Aorta (tissue), 5 donors: Measurements from ENCODE around the gene JPT1. TPM values are rescaled to one million over a fixed set of nuclear protein-coding genes. Genes with fewer than 3 reads are reported as not detected.

Source experiments
- ATAC-seq: fragments of 200-7000 bp; cut with Tn5 transposase; one replicate; pipeline ENCODE4 v1.9.1; 2022; ENCODE audit warnings: moderate library complexity; ENCODE audit not compliant: low FRiP score
- DNase-seq, 2 donors: peaks; one replicate each; pipeline ENCODE4 v3.0.0-alpha.2; 2020
- H3K27ac ChIP-seq, 2 donors: one replicate each; pipeline ENCODE4 v1.5.1; 2013; ENCODE audit warnings: low read length in 2 of 2, mild to moderate bottlenecking in 2 of 2, moderate library complexity in 2 of 2, control low read depth in 1 of 2, inconsistent platforms in 1 of 2, low read depth in 1 of 2
- H3K27me3 ChIP-seq, 2 donors: one replicate each; pipeline ENCODE4 v1.6.1; 2013; ENCODE audit warnings: control low read depth in 1 of 2, low read length in 1 of 2, mild to moderate bottlenecking in 1 of 2, moderate library complexity in 1 of 2; ENCODE audit not compliant: insufficient read depth in 2 of 2, control insufficient read depth in 1 of 2
- H3K36me3 ChIP-seq, 2 donors: one replicate each; pipeline ENCODE4 v1.6.1; 2013; ENCODE audit warnings: control low read depth in 1 of 2, low read length in 1 of 2, mild to moderate bottlenecking in 1 of 2; ENCODE audit not compliant: insufficient read depth in 2 of 2, control insufficient read depth in 1 of 2
- H3K4me1 ChIP-seq, 2 donors: one replicate each; pipeline ENCODE4 v1.6.1; 2013; ENCODE audit warnings: low read length in 2 of 2, control low read depth in 1 of 2, mild to moderate bottlenecking in 1 of 2, moderate library complexity in 1 of 2; ENCODE audit not compliant: insufficient read depth in 2 of 2, control insufficient read depth in 1 of 2
- H3K4me3 ChIP-seq, 2 donors: one replicate each; pipeline ENCODE4 v1.5.1; 2013; ENCODE audit warnings: low read length in 2 of 2, control low read depth in 1 of 2, mild to moderate bottlenecking in 1 of 2
- H3K9me3 ChIP-seq: one replicate; pipeline ENCODE4 v1.6.1; 2013; ENCODE audit warnings: mild to moderate bottlenecking, low read length; ENCODE audit not compliant: control insufficient read depth
- WGBS, 2 donors: extraction: QIAGEN DNeasy Blood & Tissue Kit; methylation state at CpG; one replicate each; pipeline ENCODE4 v1.1.7; 2013; 5-methylcytosine and 5-hydroxymethylcytosine counted together
- intact Hi-C, 2 donors: fragments of 100-400 bp; cut with DNase I; formaldehyde crosslinking; loops; one replicate each; pipeline versions ENCODE4 v1.14.2 to v1.15.0; 2022
- polyA plus RNA-seq, 2 donors: library from polyadenylated mRNA; stranded (reverse); fragments of 200-250 nt; gene quantifications; one replicate each; pipeline ENCODE4 v1.2.3, GENCODE V29; 2013
- total RNA-seq, 2 donors: library from RNA; stranded (reverse); fragmentation: NEBNext Ultra II Directional; extraction: Animal tissue kit (Norgen Biotek cat#: 25700); gene quantifications; one replicate each; pipeline ENCODE4 v1.2.1, GENCODE V29; 2021
- donor health status: healthy with polysubstance abuse.
- donor health status: Bipolar disorder and iron deficiency.
- donor health status: DM: no; HTN: no; CAD: no.
- donor health status: DM: no; HTN: no; CAD: no.
- donor health status: DM: yes; HTN: yes; CAD: no.

The JPT1 gene
- total and polyA plus RNA-seq, 4 donors = 10.8 to 144 (median 17.2) TPM

GRCh38 chr17:75093548-75094158 is 60.7 kb downstream of the JPT1 start:
- no peak for DNase-seq
- H3K4me3 ChIP-seq = no peak overlapping the region
- WGBS, 2 donors = 91 to 93% methylated on average over 18 of the region's 18 CpGs
- intact Hi-C loops = no loop called here
- H3K27me3 ChIP-seq = no peaks in the 10 kb centered on the region
- H3K36me3 ChIP-seq = no peaks in the 10 kb centered on the region
- H3K4me1 ChIP-seq = no peaks in the 10 kb centered on the region
- no peaks in the 10 kb centered on the region for H3K9me3 ChIP-seq
- no peak overlapping the region for H3K27ac ChIP-seq
- ATAC-seq = no peak

- WGBS, 2 donors = 82 to 85% methylated on average over 10 of the region's 10 CpGs
- no peaks in the 10 kb centered on the region for H3K36me3 ChIP-seq
- H3K4me3 ChIP-seq = no peak overlapping the region
- DNase-seq (no peak), ATAC-seq (no peak)
- H3K4me1 ChIP-seq = no peaks in the 10 kb centered on the region
- intact Hi-C loops = no loop called here
- no peak overlapping the region for H3K27ac ChIP-seq
- H3K27me3 ChIP-seq = no peaks in the 10 kb centered on the region
- no peaks in the 10 kb centered on the region for H3K9me3 ChIP-seq
These were observed 62.4 kb downstream of the JPT1 start for GRCh38 chr17:75091855-75092327.

- 74 to 79% methylated on average over 19 of the region's 19 CpGs for WGBS, 2 donors
These were observed 63.1 kb downstream of the JPT1 start for GRCh38 chr17:75090871-75091854.

GRCh38 chr17:75088465-75089417 is 65.6 kb downstream of the JPT1 start:
- ATAC-seq (no peak), DNase-seq (no peak)
- Histone ChIP-seq H3K36me3 (no peaks in the 10 kb centered on the region), H3K9me3 (no peaks in the 10 kb centered on the region), H3K4me3 (no peak overlapping the region), H3K27ac (no peak overlapping the region), H3K27me3 (no peaks in the 10 kb centered on the region), H3K4me1 (no peaks in the 10 kb centered on the region)
- intact Hi-C loops = no loop called here
- 80 to 87% methylated on average over 11 of the region's 11 CpGs for WGBS, 2 donors

More at GRCh38 chr17:75090871-75091854, 63.1 kb downstream of the JPT1 start:
- no peak overlapping the region for H3K4me3 ChIP-seq
- no peaks in the 10 kb centered on the region for H3K9me3 ChIP-seq
- ATAC-seq (no peak), DNase-seq (no peak)
- H3K27me3 ChIP-seq = no peaks in the 10 kb centered on the region
- intact Hi-C loops = no loop called here
- no peaks in the 10 kb centered on the region for H3K36me3 ChIP-seq
- no peaks in the 10 kb centered on the region for H3K4me1 ChIP-seq
- no peak overlapping the region for H3K27ac ChIP-seq

GRCh38 chr17:75087558-75088453 is 66.5 kb downstream of the JPT1 start, which contains the start of gene SLC16A5:
TSS of gene SLC16A5 (plus strand) at chr17:75087954. CDS start at chr17:75093637, 5,683 bp downstream.
- H3K27ac ChIP-seq = no peak within 1 kb of the TSS
- intact Hi-C loops = no loop called here
- H3K4me1 ChIP-seq = no peaks in the 10 kb centered on the region
- H3K9me3 ChIP-seq = no peaks in the 10 kb centered on the region
- no peak within 1 kb of the TSS for H3K4me3 ChIP-seq
- peak; percentile 88 for ATAC-seq
- 11 to 12% methylated on average over 58 to 69 of the region's 69 CpGs for WGBS, 2 donors
- no peaks in the 10 kb centered on the region for H3K27me3 ChIP-seq
- no peaks in the 10 kb centered on the region for H3K36me3 ChIP-seq
- peak; percentile 91 to 92 for DNase-seq

GRCh38 chr17:75087182-75087557 is 67.1 kb downstream of the JPT1 start:
- ATAC-seq (no peak), DNase-seq (no peak)
- intact Hi-C loops = no loop called here
- H3K4me3 ChIP-seq = no peak overlapping the region
- no peak overlapping the region for H3K27ac ChIP-seq
- H3K9me3 ChIP-seq = no peaks in the 10 kb centered on the region
- H3K4me1 ChIP-seq = no peaks in the 10 kb centered on the region
- H3K27me3 ChIP-seq = no peaks in the 10 kb centered on the region
- H3K36me3 ChIP-seq = no peaks in the 10 kb centered on the region
- 81% methylated on average over 12 of the region's 12 CpGs for WGBS, 2 donors

GRCh38 chr17:75086496-75087181 is 67.7 kb downstream of the JPT1 start:
- intact Hi-C loops = no loop called here
- Histone ChIP-seq H3K9me3 (no peaks in the 10 kb centered on the region), H3K4me1 (no peaks in the 10 kb centered on the region), H3K27ac (no peak overlapping the region), H3K27me3 (no peaks in the 10 kb centered on the region), H3K36me3 (no peaks in the 10 kb centered on the region), H3K4me3 (no peak overlapping the region)
- ATAC-seq (no peak), DNase-seq (no peak)
- WGBS, 2 donors = 81 to 88% methylated on average over 15 of the region's 15 CpGs
